ENCODE measurements around the gene KIRREL1.

Gene KIRREL1

GRCh38 chr1:157975228-157975950 lies 18.1 kb upstream of the KIRREL1 start:
- no peak for DNase-seq

GRCh38 chr1:157976888-157977287 lies 16.6 kb upstream of the KIRREL1 start:
- no peak for DNase-seq

- DNase-seq, result no peak
Measured at GRCh38 chr1:157978586-157979403, 14.7 kb upstream of the KIRREL1 start.

GRCh38 chr1:157982136-157982535 lies 11.3 kb upstream of the KIRREL1 start:
- no peak for DNase-seq

- DNase-seq, result no peak
Measured at GRCh38 chr1:157983787-157984186, 9.7 kb upstream of the KIRREL1 start.

- DNase-seq, result no peak
Measured at GRCh38 chr1:157984469-157984868, 9.0 kb upstream of the KIRREL1 start.

GRCh38 chr1:157985473-157985872 lies 8.0 kb upstream of the KIRREL1 start:
- no peak for DNase-seq

- DNase-seq, result no peak
Measured at GRCh38 chr1:157988002-157988401, 5.4 kb upstream of the KIRREL1 start.

- DNase-seq, result peak; percentile 2
Measured at GRCh38 chr1:157992031-157992832, 1.2 kb upstream of the KIRREL1 start.

- DNase-seq, result no peak
Measured at GRCh38 chr1:157992833-157993146, 655 bp upstream of the KIRREL1 start.

- DNase-seq, result no peak
Measured at GRCh38 chr1:157993918-157994605, 617 bp downstream of the KIRREL1 start.

GRCh38 chr1:157994704-157995582 lies 1.5 kb downstream of the KIRREL1 start:
- DNase-seq, result no peak

GRCh38 chr1:157995583-157996169 lies 2.2 kb downstream of the KIRREL1 start:
- no peak for DNase-seq

GRCh38 chr1:157996433-157996832 lies 3.0 kb downstream of the KIRREL1 start:
- DNase-seq, result no peak

- DNase-seq, result no peak
Measured at GRCh38 chr1:158000507-158000906, 7.1 kb downstream of the KIRREL1 start.

- no peak for DNase-seq
Measured at GRCh38 chr1:158002022-158002630, 8.7 kb downstream of the KIRREL1 start.

GRCh38 chr1:158002631-158003405 lies 9.4 kb downstream of the KIRREL1 start:
- no peak for DNase-seq

GRCh38 chr1:158003406-158003800 lies 10.0 kb downstream of the KIRREL1 start:
- no peak for DNase-seq

- no peak for DNase-seq
Measured at GRCh38 chr1:158005224-158005623, 11.8 kb downstream of the KIRREL1 start.

- DNase-seq, result no peak
Measured at GRCh38 chr1:158007180-158007579, 13.7 kb downstream of the KIRREL1 start.

All from NCI-H2171 treated with DMSO at 0.1 percent for 48 hours (cell line).